GM23338 (cell line): ENCODE data around the gene AP4E1. TPM values are rescaled to one million over a fixed set of nuclear protein-coding genes. Genes with fewer than 3 reads are reported as not detected.

Experiments used
- ATAC-seq: fragments of 200-7000 bp; cut with Tn5 transposase; 3 replicates; pipeline ENCODE4 v1.9.1; 2020
- DNase-seq: peaks from one replicate; pipeline ENCODE4 v3.0.0-alpha.2; 2015; ENCODE audit warnings: low spot score
- H2AFZ ChIP-seq: fragments of 200-600 bp; sonication (generic); 2 replicates; pipeline ENCODE4 v1.8.0; 2016; ENCODE audit warnings: antibody characterized with exemption, mild to moderate bottlenecking, moderate library complexity
- H3F3A ChIP-seq: fragments of 200-600 bp; sonication (generic); replicated peaks from 2 replicates; pipeline ENCODE4 v1.8.0; 2017; ENCODE audit warnings: antibody characterized with exemption, mixed run types, low read depth
- H3K27ac ChIP-seq: fragments of 200-600 bp; sonication (generic); 2 replicates; pipeline ENCODE4 v1.6.1; 2016; ENCODE audit warnings: low read depth
- H3K27me3 ChIP-seq: fragments of 200-600 bp; sonication (generic); 2 replicates; pipeline ENCODE4 v1.8.0; 2016; ENCODE audit warnings: mild to moderate bottlenecking, mixed run types, moderate library complexity; ENCODE audit not compliant: insufficient read depth
- H3K36me3 ChIP-seq: fragments of 200-600 bp; sonication (generic); 2 replicates; pipeline ENCODE4 v1.8.0; 2016; ENCODE audit warnings: mild to moderate bottlenecking; ENCODE audit not compliant: insufficient read depth
- H3K4me1 ChIP-seq: fragments of 200-600 bp; sonication (generic); 2 replicates; pipeline ENCODE4 v1.8.0; 2016; ENCODE audit warnings: mild to moderate bottlenecking, moderate library complexity; ENCODE audit not compliant: insufficient read depth
- H3K4me2 ChIP-seq: fragments of 200-600 bp; sonication (generic); 2 replicates; pipeline ENCODE4 v1.7.1; 2017; ENCODE audit warnings: mixed run types
- H3K4me3 ChIP-seq: fragments of 200-600 bp; sonication (generic); 2 replicates; pipeline ENCODE4 v1.6.1; 2016; ENCODE audit warnings: mixed run types
- H3K79me2 ChIP-seq: fragments of 200-600 bp; sonication (generic); replicated peaks from 2 replicates; pipeline ENCODE4 v1.8.0; 2017; ENCODE audit warnings: mild to moderate bottlenecking; ENCODE audit not compliant: insufficient read depth
- H3K9me2 ChIP-seq: fragments of 200-600 bp; sonication (generic); 2 replicates; pipeline ENCODE4 v1.8.0; 2017; ENCODE audit not compliant: insufficient read depth
- H4K20me1 ChIP-seq: fragments of 200-600 bp; sonication (generic); replicated peaks from 2 replicates; pipeline ENCODE4 v1.8.0; 2017; ENCODE audit warnings: mild to moderate bottlenecking; ENCODE audit not compliant: insufficient read depth
- H3K27ac Mint-ChIP-seq: 2 replicates; pipeline ENCODE4 v1.8.0; 2020; ENCODE audit warnings: inconsistent platforms, mild to moderate bottlenecking, moderate library complexity, mixed read lengths
- H3K27me3 Mint-ChIP-seq: 3 replicates; pipeline ENCODE4 v1.8.0; 2022; ENCODE audit warnings: low read depth, mild to moderate bottlenecking, moderate library complexity, mixed read lengths, inconsistent platforms; ENCODE audit not compliant: insufficient read depth, poor library complexity
- H3K36me3 Mint-ChIP-seq: 3 replicates; pipeline ENCODE4 v1.8.0; 2021; ENCODE audit warnings: low read depth, mild to moderate bottlenecking, inconsistent platforms, moderate library complexity, mixed read lengths
- H3K4me1 Mint-ChIP-seq: 3 replicates; pipeline ENCODE4 v1.8.0; 2020; ENCODE audit warnings: mild to moderate bottlenecking, inconsistent platforms, mixed read lengths
- H3K4me3 Mint-ChIP-seq: 3 replicates; pipeline ENCODE4 v1.8.0; 2021; ENCODE audit warnings: moderate library complexity, mild to moderate bottlenecking, inconsistent platforms, mixed read lengths
- H3K9me3 Mint-ChIP-seq: 3 replicates; pipeline ENCODE4 v1.8.0; 2020; ENCODE audit warnings: moderate library complexity, mild to moderate bottlenecking, inconsistent platforms, mixed read lengths
- CREB1 ChIP-seq: fragments of 250-450 bp; sonication (Bioruptor Pico); IDR thresholded peaks from 2 replicates; pipeline ENCODE4 v1.5.0; 2020; ENCODE audit warnings: low read depth, mild to moderate bottlenecking, moderate library complexity
- CTCF ChIP-seq, 2 experiments: fragments of 200-600 bp in 1 of 2; sonication (generic) in 1 of 2; conservative IDR thresholded peaks; 2 replicates each; pipeline versions ENCODE4 v1.5.1 to v1.6.1; 2016 to 2017; ENCODE audit warnings: antibody characterized with exemption in 2 of 2, low read depth in 2 of 2, mild to moderate bottlenecking in 2 of 2, moderate library complexity in 1 of 2
- ETS1 ChIP-seq: IDR thresholded peaks from 2 replicates; pipeline ENCODE4 v1.6.1; 2016; ENCODE audit warnings: antibody characterized with exemption
- EZH2 ChIP-seq: fragments of 200-600 bp; sonication (generic); IDR thresholded peaks from one replicate; pipeline ENCODE4 v1.8.0; 2017; ENCODE audit warnings: antibody characterized with exemption, mild to moderate bottlenecking, low read depth; ENCODE audit not compliant: unreplicated experiment
- EZH2phosphoT487 ChIP-seq: fragments of 200-600 bp; sonication (generic); IDR thresholded peaks from one replicate; pipeline ENCODE4 v1.8.1; 2018; ENCODE audit warnings: antibody characterized with exemption; ENCODE audit not compliant: unreplicated experiment
- JUNB ChIP-seq: IDR thresholded peaks from one replicate; pipeline ENCODE4 v1.6.1; 2016; ENCODE audit warnings: antibody characterized with exemption; ENCODE audit not compliant: unreplicated experiment
- NANOG ChIP-seq: IDR thresholded peaks from 2 replicates; pipeline ENCODE4 v1.6.1; 2016; ENCODE audit warnings: antibody characterized with exemption, borderline replicate concordance
- POLR2AphosphoS5 ChIP-seq: IDR thresholded peaks from 2 replicates; pipeline ENCODE4 v1.6.1; 2016; ENCODE audit warnings: antibody characterized with exemption, low read depth
- STAT1 ChIP-seq: IDR thresholded peaks from one replicate; pipeline ENCODE4 v1.6.1; 2016; ENCODE audit warnings: antibody characterized with exemption; ENCODE audit not compliant: unreplicated experiment
- ZNF114 ChIP-seq: fragments of 250-450 bp; sonication (Bioruptor Pico); IDR thresholded peaks from 2 replicates; pipeline ENCODE4 v1.5.0; 2020; ENCODE audit warnings: mild to moderate bottlenecking, moderate library complexity
- ZNF331 ChIP-seq: fragments of 250-450 bp; sonication (Bioruptor Pico); IDR thresholded peaks from 2 replicates; pipeline ENCODE4 v1.5.0; 2020; ENCODE audit warnings: low read depth, mild to moderate bottlenecking, moderate library complexity
- long read RNA-seq: library from polyadenylated mRNA; unstranded; transcript quantifications from one replicate; pipeline ENCODE4 v2.0.0, GENCODE V29; 2020; ENCODE audit not compliant: unreplicated experiment
- polyA plus RNA-seq: library from polyadenylated mRNA; unstranded; fragments of >200 nt; fragmentation: Nextera tagmentation; extraction: Ambion mirVana; gene quantifications from 2 replicates; pipeline ENCODE4 v1.2.1, GENCODE V29; 2016
- total RNA-seq: library from RNA; depleted of rRNA; stranded (reverse); fragments of >200 nt; shearing (Covaris generic); gene quantifications from 2 replicates; pipeline ENCODE4 v1.2.3, GENCODE V29; 2014; rRNA removed
- TF ChIP-seq, protein P1 (sequence below): fragments of 250-450 bp; sonication (Bioruptor Pico); IDR thresholded peaks from 2 replicates; pipeline ENCODE4 v1.5.0; 2020; ENCODE audit warnings: mild to moderate bottlenecking, moderate library complexity
- TF ChIP-seq, protein P2 (sequence below): IDR thresholded peaks from one replicate; pipeline ENCODE4 v1.6.1; 2018; ENCODE audit warnings: antibody characterized with exemption; ENCODE audit not compliant: unreplicated experiment

Gene AP4E1
- total RNA-seq (12.4 and 15.4 TPM in 2 replicates), polyA plus RNA-seq (4.3 and 4.4 TPM in 2 replicates)
- long read RNA-seq, partial matches to known transcripts: 0 of 4 reads
- long read RNA-seq, other reads (novel, unspliced or antisense): 4 of 4 reads

DNA sequence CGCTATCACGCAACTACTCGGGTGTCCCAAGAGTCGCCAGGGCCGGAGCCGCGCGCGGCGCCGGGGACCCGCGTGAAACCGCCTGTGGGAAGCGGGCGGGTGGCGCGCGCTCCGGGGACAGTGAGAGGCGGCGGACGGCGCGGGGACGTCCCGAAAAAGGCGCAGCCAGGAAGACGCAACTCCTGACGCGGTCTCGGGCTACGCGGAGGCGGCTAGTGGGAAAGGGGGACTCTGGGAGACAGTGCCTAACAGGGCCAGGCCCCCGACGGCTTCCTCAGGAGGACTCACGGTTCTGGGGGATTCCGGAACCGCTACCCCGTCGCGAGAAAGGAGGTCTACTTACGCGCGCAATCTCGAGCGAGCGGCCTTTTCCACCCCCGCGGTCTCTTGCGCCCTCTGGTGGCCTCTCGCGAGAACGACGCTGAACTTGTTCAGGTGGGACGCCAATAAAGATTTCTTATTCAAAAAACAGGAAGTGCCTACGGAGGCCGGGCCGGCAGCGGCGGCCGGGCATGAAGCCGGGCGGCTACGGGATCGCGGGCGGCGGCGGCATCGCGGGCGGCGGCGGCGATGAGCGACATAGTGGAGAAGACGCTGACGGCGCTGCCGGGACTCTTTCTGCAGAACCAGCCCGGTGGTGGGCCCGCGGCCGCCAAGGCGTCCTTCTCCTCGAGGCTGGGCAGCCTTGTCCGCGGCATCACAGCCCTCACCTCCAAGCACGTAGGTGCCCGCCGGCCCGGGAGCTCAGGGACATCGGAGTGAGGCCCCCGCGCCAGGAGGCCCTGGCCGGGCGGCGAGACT, at the start of gene AP4E1:
TSS of gene AP4E1 (plus strand) at position 475 of the 801 bp plus-strand sequence. CDS start at position 571, 96 bp downstream.
- 0 out of 2 replicates have a peak within 1 kb of the TSS, but pooled peaks have one; percentile 32 for H3K27ac ChIP-seq
- Mint-ChIP-seq H3K27ac (peak within 1 kb of the TSS; percentile 95), H3K4me3 (peak within 1 kb of the TSS; percentile 86), H3K4me1 (peaks cover 5% of the 10 kb centered on the region; the same call in 2 of the 3 replicates), H3K27me3 (peaks cover 5% of the 10 kb centered on the region), H3K9me3 (no peaks in the 10 kb centered on the region), H3K36me3 (peaks cover 8% of the 10 kb centered on the region)
- no peaks in the 10 kb centered on the region for H3F3A ChIP-seq
- H3K79me2 ChIP-seq: peaks cover 9% of the 10 kb centered on the region; the same call in 1 of the 2 replicates
- peak; percentile 76 for TF ChIP-seq CREB1 (CRISPR knock-in tag)
- TF ChIP-seq NANOG: no peak
- no peak for TF ChIP-seq ZNF331 (CRISPR knock-in tag)
- TF ChIP-seq JUNB: no peak
- TF ChIP-seq ZNF114 (CRISPR knock-in tag): no peak
- TF ChIP-seq CTCF (conservative IDR thresholded peaks at IDR 0.05; ENCODE audit: low read depth in 2 of 2): peak; percentile 74 to 91
- TF ChIP-seq, protein P1, sequence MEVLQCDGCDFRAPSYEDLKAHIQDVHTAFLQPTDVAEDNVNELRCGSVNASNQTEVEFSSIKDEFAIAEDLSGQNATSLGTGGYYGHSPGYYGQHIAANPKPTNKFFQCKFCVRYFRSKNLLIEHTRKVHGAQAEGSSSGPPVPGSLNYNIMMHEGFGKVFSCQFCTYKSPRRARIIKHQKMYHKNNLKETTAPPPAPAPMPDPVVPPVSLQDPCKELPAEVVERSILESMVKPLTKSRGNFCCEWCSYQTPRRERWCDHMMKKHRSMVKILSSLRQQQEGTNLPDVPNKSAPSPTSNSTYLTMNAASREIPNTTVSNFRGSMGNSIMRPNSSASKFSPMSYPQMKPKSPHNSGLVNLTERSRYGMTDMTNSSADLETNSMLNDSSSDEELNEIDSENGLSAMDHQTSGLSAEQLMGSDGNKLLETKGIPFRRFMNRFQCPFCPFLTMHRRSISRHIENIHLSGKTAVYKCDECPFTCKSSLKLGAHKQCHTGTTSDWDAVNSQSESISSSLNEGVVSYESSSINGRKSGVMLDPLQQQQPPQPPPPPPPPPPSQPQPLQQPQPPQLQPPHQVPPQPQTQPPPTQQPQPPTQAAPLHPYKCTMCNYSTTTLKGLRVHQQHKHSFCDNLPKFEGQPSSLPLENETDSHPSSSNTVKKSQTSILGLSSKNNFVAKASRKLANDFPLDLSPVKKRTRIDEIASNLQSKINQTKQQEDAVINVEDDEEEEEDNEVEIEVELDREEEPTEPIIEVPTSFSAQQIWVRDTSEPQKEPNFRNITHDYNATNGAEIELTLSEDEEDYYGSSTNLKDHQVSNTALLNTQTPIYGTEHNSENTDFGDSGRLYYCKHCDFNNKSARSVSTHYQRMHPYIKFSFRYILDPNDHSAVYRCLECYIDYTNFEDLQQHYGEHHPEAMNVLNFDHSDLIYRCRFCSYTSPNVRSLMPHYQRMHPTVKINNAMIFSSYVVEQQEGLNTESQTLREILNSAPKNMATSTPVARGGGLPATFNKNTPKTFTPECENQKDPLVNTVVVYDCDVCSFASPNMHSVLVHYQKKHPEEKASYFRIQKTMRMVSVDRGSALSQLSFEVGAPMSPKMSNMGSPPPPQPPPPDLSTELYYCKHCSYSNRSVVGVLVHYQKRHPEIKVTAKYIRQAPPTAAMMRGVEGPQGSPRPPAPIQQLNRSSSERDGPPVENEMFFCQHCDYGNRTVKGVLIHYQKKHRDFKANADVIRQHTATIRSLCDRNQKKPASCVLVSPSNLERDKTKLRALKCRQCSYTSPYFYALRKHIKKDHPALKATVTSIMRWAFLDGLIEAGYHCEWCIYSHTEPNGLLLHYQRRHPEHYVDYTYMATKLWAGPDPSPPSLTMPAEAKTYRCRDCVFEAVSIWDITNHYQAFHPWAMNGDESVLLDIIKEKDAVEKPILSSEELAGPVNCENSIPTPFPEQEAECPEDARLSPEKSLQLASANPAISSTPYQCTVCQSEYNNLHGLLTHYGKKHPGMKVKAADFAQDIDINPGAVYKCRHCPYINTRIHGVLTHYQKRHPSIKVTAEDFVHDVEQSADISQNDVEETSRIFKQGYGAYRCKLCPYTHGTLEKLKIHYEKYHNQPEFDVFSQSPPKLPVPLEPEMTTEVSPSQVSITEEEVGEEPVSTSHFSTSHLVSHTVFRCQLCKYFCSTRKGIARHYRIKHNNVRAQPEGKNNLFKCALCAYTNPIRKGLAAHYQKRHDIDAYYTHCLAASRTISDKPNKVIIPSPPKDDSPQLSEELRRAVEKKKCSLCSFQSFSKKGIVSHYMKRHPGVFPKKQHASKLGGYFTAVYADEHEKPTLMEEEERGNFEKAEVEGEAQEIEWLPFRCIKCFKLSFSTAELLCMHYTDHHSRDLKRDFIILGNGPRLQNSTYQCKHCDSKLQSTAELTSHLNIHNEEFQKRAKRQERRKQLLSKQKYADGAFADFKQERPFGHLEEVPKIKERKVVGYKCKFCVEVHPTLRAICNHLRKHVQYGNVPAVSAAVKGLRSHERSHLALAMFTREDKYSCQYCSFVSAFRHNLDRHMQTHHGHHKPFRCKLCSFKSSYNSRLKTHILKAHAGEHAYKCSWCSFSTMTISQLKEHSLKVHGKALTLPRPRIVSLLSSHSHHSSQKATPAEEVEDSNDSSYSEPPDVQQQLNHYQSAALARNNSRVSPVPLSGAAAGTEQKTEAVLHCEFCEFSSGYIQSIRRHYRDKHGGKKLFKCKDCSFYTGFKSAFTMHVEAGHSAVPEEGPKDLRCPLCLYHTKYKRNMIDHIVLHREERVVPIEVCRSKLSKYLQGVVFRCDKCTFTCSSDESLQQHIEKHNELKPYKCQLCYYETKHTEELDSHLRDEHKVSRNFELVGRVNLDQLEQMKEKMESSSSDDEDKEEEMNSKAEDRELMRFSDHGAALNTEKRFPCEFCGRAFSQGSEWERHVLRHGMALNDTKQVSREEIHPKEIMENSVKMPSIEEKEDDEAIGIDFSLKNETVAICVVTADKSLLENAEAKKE (CRISPR knock-in tag): no peak
- TF ChIP-seq STAT1: no peak
- TF ChIP-seq, protein P2, sequence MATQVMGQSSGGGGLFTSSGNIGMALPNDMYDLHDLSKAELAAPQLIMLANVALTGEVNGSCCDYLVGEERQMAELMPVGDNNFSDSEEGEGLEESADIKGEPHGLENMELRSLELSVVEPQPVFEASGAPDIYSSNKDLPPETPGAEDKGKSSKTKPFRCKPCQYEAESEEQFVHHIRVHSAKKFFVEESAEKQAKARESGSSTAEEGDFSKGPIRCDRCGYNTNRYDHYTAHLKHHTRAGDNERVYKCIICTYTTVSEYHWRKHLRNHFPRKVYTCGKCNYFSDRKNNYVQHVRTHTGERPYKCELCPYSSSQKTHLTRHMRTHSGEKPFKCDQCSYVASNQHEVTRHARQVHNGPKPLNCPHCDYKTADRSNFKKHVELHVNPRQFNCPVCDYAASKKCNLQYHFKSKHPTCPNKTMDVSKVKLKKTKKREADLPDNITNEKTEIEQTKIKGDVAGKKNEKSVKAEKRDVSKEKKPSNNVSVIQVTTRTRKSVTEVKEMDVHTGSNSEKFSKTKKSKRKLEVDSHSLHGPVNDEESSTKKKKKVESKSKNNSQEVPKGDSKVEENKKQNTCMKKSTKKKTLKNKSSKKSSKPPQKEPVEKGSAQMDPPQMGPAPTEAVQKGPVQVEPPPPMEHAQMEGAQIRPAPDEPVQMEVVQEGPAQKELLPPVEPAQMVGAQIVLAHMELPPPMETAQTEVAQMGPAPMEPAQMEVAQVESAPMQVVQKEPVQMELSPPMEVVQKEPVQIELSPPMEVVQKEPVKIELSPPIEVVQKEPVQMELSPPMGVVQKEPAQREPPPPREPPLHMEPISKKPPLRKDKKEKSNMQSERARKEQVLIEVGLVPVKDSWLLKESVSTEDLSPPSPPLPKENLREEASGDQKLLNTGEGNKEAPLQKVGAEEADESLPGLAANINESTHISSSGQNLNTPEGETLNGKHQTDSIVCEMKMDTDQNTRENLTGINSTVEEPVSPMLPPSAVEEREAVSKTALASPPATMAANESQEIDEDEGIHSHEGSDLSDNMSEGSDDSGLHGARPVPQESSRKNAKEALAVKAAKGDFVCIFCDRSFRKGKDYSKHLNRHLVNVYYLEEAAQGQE: no peak
- TF ChIP-seq EZH2: no peak
- TF ChIP-seq ETS1: peak; percentile 81
- peak; percentile 52 for TF ChIP-seq POLR2AphosphoS5
- no peak for TF ChIP-seq EZH2phosphoT487
- H3K4me1 ChIP-seq: no peaks in the 10 kb centered on the region; the same call in 1 of the 2 replicates
- DNase-seq (peak; percentile 96), ATAC-seq (peak; percentile 85)
- no peaks in the 10 kb centered on the region; the same call in 1 of the 2 replicates for H4K20me1 ChIP-seq
- H3K4me2 ChIP-seq: peak within 1 kb of the TSS; percentile 86
- peak within 1 kb of the TSS; percentile 92 for H2AFZ ChIP-seq
- H3K9me2 ChIP-seq: no peaks in the 10 kb centered on the region
- peak within 1 kb of the TSS; percentile 94 for H3K4me3 ChIP-seq
- H3K36me3 ChIP-seq: peaks cover 5% of the 10 kb centered on the region; the same call in 1 of the 2 replicates
- H3K27me3 ChIP-seq: no peaks in the 10 kb centered on the region
